Gastrocnemius medialis (tissue), 4 donors: ENCODE data around the gene RNF25. TPM values are rescaled to one million over a fixed set of nuclear protein-coding genes. Genes with fewer than 3 reads are reported as not detected.
A peak's percentile ranks its signal among the peaks of the same experiment; 100 is the strongest.

Experiments
- ATAC-seq, 2 donors: fragments of 150-250 bp; one replicate each; pipeline ENCODE4 v1.9.1; 2016
- DNase-seq, 2 donors: peaks; one replicate each; pipeline ENCODE4 v3.0.0-alpha.2; 2019
- H3K27ac ChIP-seq, 4 donors: fragments of 200-600 bp; sonication (generic); 1 replicate in 1 of 4; 2 replicates in 3 of 4; pipeline ENCODE4 v1.5.1; 2016 to 2018; ENCODE audit warnings: mild to moderate bottlenecking in 2 of 4, moderate library complexity in 1 of 4
- H3K27me3 ChIP-seq, 3 donors: fragments of 200-600 bp; sonication (generic) in 2 of 3; 1 replicate in 1 of 3; 2 replicates in 2 of 3; pipeline versions ENCODE4 v1.5.1 to v1.6.0; 2016 to 2019; ENCODE audit warnings: mild to moderate bottlenecking in 1 of 3, moderate library complexity in 1 of 3
- H3K36me3 ChIP-seq, 2 donors: fragments of 200-600 bp; sonication (generic) in 1 of 2; one replicate each; pipeline ENCODE4 v1.5.1; 2017 to 2018
- H3K4me1 ChIP-seq, 2 donors: fragments of 200-600 bp; sonication (generic) in 1 of 2; one replicate each; pipeline ENCODE4 v1.5.1; 2016 to 2017; ENCODE audit warnings: mild to moderate bottlenecking in 2 of 2
- H3K4me3 ChIP-seq, 4 donors: fragments of 200-600 bp; sonication (generic) in 3 of 4; 1 replicate in 1 of 4; 2 replicates in 3 of 4; pipeline ENCODE4 v1.5.1; 2016 to 2019; ENCODE audit warnings: mild to moderate bottlenecking in 2 of 4
- H3K9me3 ChIP-seq, 3 donors: fragments of 200-600 bp; sonication (generic) in 2 of 3; 1 replicate in 1 of 3; 2 replicates in 2 of 3; pipeline ENCODE4 v1.5.1; 2016 to 2019
- CTCF ChIP-seq, 5 experiments: fragments of 450-650 bp in 3 of 5; fragments of 200-600 bp in 2 of 5; sonication (generic) in 2 of 5; IDR thresholded peaks in 4 of 5; conservative IDR thresholded peaks in 1 of 5; 1 replicate in 4 of 5; 2 replicates in 1 of 5; pipeline ENCODE4 v1.5.1; 2016 to 2019; ENCODE audit warnings: antibody characterized with exemption in 5 of 5, mild to moderate bottlenecking in 3 of 5, moderate library complexity in 3 of 5
- POLR2A ChIP-seq, 2 donors: fragments of 450-650 bp; IDR thresholded peaks; one replicate each; pipeline ENCODE4 v1.6.1; 2017; ENCODE audit warnings: antibody characterized with exemption in 2 of 2, mild to moderate bottlenecking in 2 of 2, moderate library complexity in 2 of 2
- in situ Hi-C, 4 donors: fragments of 200-750 bp; cut with MboI; loops; one replicate each; pipeline versions ENCODE4 v1.15.0 to v1.8.0; 2017; ENCODE audit warnings: low sequenced_read_pairs in 4 of 4
- intact Hi-C: fragments of 100-400 bp; cut with DNase I; formaldehyde crosslinking; loops from one replicate; pipeline ENCODE4 v1.15.1; 2023; ENCODE audit warnings: low total_unique reads
- total RNA-seq, 4 donors: library from RNA; depleted of rRNA; stranded (reverse); fragments of >200 nt; gene quantifications; one replicate each; pipeline versions ENCODE4 v1.1.0 to v1.2.3, GENCODE V29; 2016

The RNF25 gene
- total RNA-seq, 4 donors from 2014 or later: 11.7 to 39.1 (median 26.1) TPM

- Histone ChIP-seq H3K4me1 (peaks cover 46% of the 10 kb centered on the region in 2 donors), H3K27ac (peak overlapping the region; percentile 95 to 98 (median 97)), H3K4me3 (peak overlapping the region in 2 of 4 donors; percentile 24 to 33), H3K9me3 (no peaks in the 10 kb centered on the region), H3K36me3 (peaks cover 0 to 56% of the 10 kb centered on the region in 2 donors), H3K27me3 (no peaks in the 10 kb centered on the region)
- in situ Hi-C loops: loop anchor here in 3 of 4 donors (25.0 kb wide), 3 partner anchors 243 to 732 kb away; partner anchors contain the start of genes TMBIM1 (in 3 of the 3), VIL1 (in 2 of the 3) and DNPEP (in 1 of the 3)
- TF ChIP-seq CTCF (IDR thresholded peaks at IDR 0.05 in 4 of 5, conservative IDR thresholded peaks at IDR 0.05 in 1 of 5) (no peak), POLR2A (IDR thresholded peaks at IDR 0.05) (no peak)
- intact Hi-C loops: loop anchor here (5.0 kb wide), 4 partner anchors 48 to 363 kb away; partner anchors contain the start of genes CTDSP1, PLCD4, PRKAG3 and TMBIM1
- peak; percentile 87 to 91 for ATAC-seq
- DNase-seq: peak; percentile 79 to 93
Measured at GRCh38 chr2:218655751-218656150, 16.1 kb downstream of the RNF25 start.

- Histone ChIP-seq H3K27me3 (no peaks in the 10 kb centered on the region), H3K36me3 (peaks cover 3 to 95% of the 10 kb centered on the region in 2 donors), H3K4me1 (no peaks in the 10 kb centered on the region), H3K4me3 (no peak overlapping the region), H3K9me3 (no peaks in the 10 kb centered on the region), H3K27ac (peak overlapping the region in 1 of 4 donors; percentile 18)
- DNase-seq (no peak), ATAC-seq (no peak)
- intact Hi-C loops (no loop called here), in situ Hi-C loops (no loop called here)
- no peak for TF ChIP-seq POLR2A (IDR thresholded peaks at IDR 0.05)
- TF ChIP-seq CTCF (IDR thresholded peaks at IDR 0.05 in 4 of 5, conservative IDR thresholded peaks at IDR 0.05 in 1 of 5): no peak
Measured at GRCh38 chr2:218648787-218649100, 23.1 kb downstream of the RNF25 start.

- Histone ChIP-seq H3K4me3 (no peak overlapping the region), H3K27ac (peak overlapping the region in 1 of 4 donors; percentile 18), H3K9me3 (no peaks in the 10 kb centered on the region), H3K36me3 (peaks cover 3 to 95% of the 10 kb centered on the region in 2 donors), H3K4me1 (no peaks in the 10 kb centered on the region), H3K27me3 (no peaks in the 10 kb centered on the region)
- DNase-seq (peak in 1 of 2 donors; percentile 45), ATAC-seq (peak; percentile 65 to 71)
- in situ Hi-C loops (no loop called here), intact Hi-C loops (no loop called here)
- peak; percentile 54 to 79 (median 71) for TF ChIP-seq CTCF (IDR thresholded peaks at IDR 0.05 in 4 of 5, conservative IDR thresholded peaks at IDR 0.05 in 1 of 5)
- TF ChIP-seq POLR2A (IDR thresholded peaks at IDR 0.05): no peak
Measured at GRCh38 chr2:218648088-218648786, 23.6 kb downstream of the RNF25 start.

GRCh38 chr2:218645126-218645525 is 26.7 kb downstream of the RNF25 start:
- no peaks in the 10 kb centered on the region for H3K4me1 ChIP-seq
- intact Hi-C loops: no loop called here
- no peak for TF ChIP-seq CTCF (IDR thresholded peaks at IDR 0.05 in 4 of 5, conservative IDR thresholded peaks at IDR 0.05 in 1 of 5)
- TF ChIP-seq POLR2A (IDR thresholded peaks at IDR 0.05): no peak
- in situ Hi-C loops: no loop called here
- no peak overlapping the region for H3K4me3 ChIP-seq
- DNase-seq: no peak
- H3K27ac ChIP-seq: peak overlapping the region in 1 of 4 donors; percentile 29
- ATAC-seq: no peak
- peaks cover 3 to 90% of the 10 kb centered on the region in 2 donors for H3K36me3 ChIP-seq
- H3K27me3 ChIP-seq: no peaks in the 10 kb centered on the region
- H3K9me3 ChIP-seq: no peaks in the 10 kb centered on the region
